HPDE6-E6E7 (cell line): ENCODE measurements around the gene RALB.
A peak's percentile ranks its signal among the peaks of the same experiment; 100 is the strongest.
"Not testable (repeated sequence)": the region's sequence is repeated elsewhere in the genome, so short reads cannot be mapped to it uniquely, and the experiment has no call there.

Experiments used
- DNase-seq: peaks from one replicate; pipeline ENCODE4 v3.0.0; 2011; ENCODE audit warnings: missing footprints; ENCODE audit errors: extremely low spot score

Gene RALB

DNA sequence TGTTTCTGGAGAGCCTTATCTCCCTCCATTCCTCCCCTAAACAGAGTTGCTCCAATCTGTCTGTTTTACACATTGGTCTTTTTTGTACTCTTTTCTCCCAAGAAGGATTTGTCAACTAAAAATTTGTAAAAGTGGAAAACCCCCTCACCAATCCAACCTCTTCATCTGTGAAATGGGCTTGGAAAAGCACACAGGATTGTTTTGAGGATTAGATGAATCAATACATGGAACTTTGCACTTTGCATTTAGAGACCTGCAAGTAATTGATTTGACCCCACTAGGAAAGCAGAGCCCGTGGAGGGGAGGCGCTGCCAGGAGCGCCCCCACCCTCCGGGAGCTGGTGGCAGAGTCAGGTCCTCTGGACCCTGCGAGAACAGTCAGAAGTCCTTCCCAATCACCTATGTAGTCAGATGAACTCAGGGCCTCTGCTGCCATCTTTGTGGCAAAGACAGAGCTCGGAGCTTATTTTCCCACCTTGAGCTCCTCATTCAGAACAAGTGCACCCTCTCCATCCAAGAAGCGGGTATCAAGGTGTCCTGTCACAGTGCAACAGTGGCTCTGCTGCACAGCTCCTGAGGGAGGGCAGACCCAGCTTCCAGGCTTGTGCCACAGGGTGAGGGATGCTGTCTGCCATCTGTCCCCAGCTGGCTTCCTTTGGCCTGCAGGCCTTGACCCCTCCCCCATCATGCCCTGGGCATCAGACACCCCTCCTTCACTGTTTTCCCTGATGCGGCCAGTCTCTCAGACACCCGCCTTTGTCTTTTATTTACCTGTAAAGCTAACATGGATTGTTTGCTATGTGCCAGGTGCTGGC, 27.7 kb upstream of the RALB start:
- DNase-seq, result no peak

DNA sequence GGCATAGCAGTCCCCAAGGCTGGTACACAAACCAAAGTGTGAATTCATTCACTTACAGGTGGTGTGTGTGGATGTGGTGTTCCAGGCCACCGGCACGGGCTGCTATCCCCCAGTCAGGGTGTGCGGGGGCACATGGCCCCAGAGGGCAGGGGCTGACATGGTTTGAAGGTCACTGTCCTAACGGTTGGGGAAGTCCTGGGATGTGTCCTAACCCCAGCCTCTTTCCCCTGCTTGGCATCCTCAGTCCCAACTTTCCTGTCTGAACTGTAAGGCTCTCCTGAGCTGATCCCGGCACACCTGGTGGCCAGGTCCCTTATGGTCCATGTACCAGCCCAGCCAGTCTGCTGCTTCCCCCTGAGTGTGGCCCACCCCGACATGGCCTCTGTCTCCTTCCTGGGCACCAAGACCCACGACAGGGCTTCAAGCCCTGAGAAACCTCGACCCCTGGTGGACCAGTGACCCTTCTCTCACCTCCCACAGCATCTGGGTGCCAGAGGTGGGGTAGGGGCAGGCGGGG, 27.0 kb upstream of the RALB start:
- DNase-seq, result no peak

DNA sequence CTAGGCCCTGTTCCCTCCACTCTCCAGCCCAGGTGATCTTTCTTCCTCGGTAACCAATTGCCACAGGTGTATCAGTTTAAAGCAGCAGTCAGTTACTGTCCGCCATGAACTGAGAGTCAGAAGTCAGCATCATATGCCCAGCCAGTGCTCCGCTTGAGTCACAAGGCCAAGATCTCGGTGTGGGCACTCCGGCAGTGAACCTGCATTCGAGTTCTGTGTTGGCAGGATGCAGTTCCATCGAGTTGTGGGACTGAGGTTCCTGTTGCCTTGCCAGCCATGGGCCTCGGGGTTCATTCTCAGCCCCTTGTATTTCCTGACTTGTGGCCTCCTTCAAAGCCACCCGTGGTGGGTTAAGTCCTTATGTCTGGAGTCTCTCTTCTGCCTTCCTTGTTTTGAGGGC, 26.3 kb upstream of the RALB start:
- DNase-seq, result no peak

DNA sequence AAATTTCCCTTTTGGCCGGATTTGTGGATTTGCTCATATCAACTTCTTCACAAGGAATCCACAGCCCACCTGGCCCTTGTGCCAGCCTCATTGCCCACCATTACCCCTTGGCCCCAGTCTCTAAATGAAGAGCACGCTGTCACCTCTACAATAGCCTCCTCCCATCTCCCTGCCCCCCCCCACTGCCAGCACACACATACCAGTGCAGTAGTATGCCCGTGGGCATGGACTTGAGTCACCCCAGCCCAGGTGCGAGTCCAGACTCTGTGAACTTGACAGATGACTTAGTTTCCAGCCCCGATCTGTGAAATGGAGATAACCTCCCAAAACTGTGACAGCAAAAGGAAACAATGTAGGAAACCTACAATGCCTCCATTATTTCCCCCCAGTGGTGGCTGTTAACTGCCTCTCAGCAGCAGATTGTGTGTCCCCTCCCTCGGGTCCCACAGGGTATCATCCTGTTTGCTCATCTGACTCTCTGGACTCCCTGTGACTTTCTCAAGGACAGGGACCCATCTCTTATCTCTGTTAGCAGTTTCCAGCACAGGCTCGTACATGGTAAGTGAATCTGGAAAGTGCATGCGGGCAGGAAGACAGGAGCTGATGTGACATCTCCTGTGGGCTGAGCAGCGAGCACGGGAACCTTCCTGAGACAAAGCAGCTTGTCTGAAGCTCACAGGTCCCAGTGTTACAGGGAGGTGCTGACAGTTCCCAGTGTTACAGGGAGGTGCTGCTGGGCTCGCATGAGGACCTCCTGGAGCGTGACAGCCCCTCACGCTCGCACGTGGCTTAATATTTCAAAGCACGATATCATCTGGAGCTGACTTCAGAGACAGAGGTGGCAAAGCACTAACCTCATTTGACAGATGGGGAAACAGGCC, 25.3 kb upstream of the RALB start:
- no peak for DNase-seq

DNA sequence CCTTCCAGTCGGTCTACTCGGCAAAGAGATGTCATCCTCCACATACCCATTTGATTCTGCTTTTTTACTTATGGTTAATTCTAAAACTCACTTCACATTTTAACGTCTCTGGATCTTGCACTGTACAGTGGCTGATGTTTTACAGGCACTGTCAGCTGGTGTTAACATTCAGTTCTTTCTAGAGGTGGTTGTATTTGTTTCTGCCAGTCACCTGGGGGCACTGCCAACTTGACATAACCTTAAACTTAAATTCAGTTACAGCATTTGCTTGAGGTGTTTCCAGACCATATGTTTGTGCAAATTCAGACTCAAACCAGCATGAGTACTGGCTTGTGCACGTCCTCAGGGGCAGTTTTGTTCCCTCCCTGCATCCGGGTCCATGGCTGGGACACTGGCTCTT, 24.1 kb upstream of the RALB start:
- DNase-seq, result no peak

DNA sequence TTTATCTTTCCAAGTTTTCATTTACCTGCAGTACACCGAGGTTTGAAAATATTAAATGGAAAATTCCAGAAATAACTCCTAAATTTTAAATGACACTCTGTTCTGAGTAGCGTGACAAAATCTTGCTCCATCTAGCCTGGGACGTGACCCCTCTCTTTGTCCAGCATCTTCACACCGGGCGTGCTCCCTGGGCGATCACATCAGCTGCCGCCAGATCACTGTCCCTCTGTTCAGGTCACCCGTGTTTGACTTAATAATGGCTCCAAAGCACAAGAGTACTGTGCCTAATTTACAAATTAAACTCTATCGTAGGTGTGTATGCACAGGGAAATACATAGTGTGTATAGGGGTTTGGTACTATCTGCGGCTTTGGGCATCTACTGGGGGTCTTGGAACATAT, 23.3 kb upstream of the RALB start:
- DNase-seq, result no peak

DNA sequence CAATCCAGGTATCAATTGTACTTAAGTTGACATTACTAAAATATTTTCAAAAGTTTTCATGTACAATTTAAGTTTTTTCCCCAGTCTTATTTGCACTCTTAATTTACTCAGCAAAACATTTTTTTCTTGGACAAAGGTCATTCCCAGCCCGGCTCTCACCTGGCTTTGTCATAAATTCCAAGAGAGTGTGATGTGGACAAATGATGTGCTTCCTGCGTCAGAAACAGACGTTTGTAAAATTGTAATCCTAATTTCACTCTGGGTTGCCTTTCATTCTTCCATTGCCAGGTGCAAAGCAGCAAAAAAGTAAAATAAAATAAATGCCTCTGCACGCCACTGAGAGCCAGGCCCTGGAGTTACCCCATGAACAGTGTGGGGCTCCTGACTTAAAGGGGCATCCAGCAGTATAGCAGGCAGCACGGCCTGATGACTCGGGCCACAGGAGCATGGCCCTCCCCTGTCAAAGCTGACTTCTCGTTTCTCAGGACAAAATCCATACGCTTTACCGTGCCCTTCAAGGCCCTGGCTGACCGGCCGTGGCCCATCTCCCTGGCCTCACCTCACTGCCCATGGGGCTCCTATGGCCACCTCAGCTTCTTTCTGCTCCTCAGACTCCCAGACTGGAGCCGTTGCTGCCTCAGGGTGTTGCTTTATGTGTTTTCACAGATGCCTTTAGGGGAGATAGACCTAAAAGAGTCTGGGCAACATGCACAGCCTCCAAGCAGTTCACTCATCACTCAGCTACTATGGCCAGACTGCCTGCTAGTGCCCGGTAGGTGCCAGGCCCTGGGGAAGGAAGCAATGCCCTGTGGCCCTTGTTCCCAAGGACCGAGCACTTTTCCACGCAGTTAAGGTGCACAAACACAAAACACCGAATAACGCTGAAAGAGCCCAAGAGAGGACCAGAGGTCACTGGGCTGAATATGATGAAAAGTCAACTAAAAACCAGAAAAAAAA, 21.9 kb upstream of the RALB start:
- DNase-seq, result no peak

DNA sequence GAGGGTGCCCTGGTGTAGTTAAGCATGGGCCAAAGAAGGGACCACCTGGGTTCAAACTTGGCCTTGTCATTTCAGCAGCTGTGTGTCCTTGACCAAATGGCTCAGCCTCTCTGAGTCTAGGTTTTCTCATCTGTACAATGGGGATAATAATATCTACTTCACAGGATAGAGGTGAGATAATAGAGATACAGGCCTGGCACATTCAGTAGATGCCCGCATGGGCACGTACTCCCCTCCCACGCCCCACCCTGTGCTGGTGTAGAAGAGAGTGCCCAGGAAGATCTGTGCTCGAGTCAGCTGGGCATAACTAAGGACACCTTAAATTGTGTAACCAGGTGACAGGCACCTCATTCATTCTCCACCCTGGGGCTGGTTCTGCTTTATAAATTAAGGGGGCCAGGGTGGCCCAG, 21.1 kb upstream of the RALB start:
- DNase-seq, result no peak

DNA sequence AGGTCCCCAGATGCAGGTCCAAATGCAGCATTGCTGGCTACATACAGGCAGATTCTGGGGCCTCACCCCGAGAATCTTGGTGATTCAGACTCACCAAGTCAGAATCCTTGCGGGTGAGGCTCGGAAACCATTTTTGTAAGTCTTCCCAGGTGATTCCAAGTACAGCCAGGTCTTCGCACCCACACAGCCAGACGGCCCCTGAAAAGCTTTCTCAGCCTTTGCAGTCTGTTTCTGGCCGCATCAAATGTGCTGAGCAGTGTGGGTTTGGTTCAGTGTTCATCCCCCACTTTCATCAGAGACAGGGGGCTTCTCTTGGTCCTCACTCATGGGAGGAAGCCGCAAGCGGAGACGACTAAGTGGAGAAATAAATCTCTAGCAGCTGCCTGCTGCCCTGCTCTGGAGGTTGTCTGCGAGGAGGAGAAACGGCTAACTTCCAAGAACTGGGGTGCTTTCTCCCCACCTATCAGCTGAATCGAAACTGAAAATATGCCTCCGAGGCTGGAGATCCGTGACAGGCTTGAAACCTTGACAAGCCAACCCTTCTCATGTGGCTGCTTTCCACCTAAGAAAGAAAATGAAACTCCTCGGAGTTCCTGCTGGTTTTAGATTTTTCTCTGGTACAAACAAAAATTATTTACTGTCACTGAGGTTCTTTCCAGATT, 20.5 kb upstream of the RALB start:
- no peak for DNase-seq

DNA sequence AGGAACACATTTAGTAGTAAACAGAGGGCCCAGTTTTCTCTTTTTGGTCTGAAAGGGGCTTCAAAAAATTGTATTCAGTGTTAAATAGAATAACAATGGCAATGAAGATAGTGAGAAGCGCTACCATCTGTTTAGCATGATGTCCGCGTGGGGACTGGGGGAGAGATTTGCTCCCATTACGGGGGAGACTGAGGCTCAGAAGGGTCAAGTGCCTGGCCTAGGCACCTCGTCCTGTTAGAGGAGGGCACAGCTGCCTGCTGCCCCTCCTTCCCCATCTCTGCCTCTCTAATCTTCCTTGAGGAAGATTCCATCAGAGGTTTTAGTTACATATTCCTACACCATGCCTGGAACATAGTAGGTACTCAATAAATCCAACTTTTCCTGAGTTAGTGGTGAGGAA, 19.4 kb upstream of the RALB start:
- DNase-seq, result no peak

DNA sequence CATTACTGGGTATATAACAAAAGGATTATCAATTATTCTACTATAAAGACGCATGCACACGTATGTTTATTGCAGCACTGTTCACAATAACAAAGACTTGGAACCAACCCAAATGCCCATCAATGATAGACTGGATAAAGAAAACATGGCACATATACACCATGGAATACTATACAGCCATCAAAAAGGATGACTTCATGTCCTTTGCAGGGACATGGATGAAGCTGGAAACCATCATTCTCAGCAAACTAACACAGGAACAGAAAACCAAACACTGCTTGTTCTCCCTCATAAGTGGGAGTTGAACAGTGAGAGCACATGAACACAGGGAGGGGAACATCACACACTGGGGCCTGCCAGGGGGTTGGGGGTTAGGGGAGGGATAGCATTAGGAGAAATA, 17.5 kb upstream of the RALB start:
- not testable (repeated sequence) for DNase-seq

DNA sequence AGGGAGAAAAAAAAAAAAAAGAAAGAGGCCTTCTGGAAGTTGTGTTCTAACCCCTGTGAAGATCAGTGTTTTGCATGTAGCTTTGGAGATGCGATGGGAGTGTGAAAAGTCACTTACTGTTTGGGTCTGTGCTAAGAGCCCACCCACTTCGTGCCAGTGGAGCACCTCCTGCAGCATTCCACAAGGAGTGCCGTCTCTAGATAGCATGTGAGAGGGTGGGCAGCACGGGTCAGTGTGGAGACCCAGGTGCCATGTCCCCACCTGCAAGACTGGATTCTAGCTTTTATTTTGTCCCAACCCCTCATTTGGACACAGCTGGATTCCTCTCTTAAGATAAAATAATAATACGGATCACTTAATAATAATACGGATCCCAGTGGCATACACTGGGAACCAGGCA, 17.0 kb upstream of the RALB start:
- DNase-seq, result no peak

DNA sequence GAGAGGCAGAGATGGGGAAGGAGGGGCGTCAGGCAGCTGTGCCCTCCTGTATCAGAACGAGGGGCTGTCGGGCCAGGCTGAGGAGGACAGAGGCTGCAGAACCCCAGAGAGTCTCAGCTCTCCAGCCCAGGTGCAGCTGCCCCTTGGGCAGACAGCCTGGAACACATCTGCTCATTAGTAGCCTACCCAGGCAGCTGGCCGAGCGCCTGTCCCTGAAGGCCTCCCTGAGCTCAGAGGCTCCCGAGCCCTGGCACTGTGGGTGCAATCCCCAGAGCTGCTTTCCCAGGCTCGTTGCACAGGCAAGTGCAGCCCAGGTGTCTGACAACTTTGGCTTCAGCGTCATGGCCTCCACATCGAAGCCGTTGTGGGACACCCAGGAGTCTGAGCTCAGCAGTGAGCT, 16.3 kb upstream of the RALB start:
- no peak for DNase-seq

DNA sequence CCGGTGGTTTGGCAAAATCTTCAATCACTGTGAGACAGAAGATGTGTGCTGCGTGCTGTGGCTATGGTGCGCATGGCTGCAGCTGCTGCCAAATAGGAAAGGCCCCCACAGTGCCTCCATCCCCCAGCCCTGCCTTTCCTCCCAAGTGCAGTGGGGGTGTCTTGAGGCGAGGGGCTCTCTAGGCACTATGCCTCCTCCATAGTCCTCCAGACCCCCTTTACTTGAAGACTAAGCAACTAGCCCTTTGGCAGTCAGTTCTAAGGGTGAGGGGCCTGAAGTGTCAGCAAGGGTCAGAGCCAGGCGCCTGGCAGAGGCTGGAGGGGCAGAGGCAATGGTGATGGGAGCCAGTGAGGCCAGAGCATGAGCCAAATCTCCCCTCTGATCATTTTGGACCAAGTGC, 15.9 kb upstream of the RALB start:
- DNase-seq, result no peak

DNA sequence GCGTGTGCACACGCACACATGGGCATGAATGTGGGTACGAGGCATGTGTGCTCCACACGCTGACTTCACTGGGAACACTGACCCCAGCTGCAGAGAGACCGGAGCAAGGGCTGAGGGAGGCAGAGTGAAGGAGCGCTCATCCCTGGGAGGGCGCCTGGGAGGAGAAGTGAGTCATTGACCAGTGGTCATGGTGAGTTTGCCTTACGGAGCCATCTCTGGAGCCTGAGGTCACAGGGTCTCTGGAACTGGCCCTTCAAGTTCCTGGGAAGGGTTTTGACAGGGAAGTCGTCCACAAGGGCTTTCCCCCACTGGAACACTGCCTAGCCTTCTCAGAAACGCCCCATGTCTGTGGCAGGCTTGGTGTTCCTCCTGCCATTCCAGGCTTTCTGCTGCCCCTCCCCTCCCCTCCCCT, 15.2 kb upstream of the RALB start:
- no peak for DNase-seq

DNA sequence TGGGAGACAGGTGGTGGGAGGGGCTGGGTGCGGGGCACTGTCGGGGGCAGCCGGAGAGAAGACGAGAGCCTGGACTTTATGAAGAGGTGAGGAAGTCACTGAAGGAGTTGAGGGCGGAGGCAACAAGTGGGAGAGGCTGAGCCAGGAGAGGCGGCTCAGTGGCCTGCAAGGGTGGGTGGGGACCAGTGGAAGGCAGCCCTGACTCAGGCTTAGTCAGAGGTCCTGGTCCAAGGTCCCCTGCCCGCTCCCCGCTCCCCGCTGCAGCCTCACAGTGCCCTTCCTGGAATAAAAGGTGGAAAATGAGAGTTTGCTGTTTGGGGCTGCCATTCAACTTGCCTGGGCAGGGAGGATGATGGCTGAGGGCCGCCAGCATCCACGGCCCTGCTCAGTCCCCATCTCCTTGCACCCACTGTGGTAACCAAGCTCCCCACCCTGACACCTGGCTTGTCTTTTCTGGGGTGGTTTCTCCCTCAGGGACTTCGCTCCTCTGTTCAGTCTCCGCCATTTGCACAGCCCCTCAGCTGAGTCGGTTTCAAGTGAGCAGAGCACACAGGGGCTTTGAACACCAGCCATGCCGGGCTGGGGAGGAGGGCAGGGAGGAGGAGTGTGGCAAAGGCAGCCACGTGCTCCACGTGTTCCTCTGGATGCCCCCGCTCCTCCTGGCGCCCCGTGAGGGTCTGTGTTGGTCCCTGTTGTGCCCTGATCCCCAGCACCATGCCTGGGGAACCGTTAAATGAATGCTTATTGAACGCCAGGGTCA, 13.7 kb upstream of the RALB start:
- peak; percentile 90 for DNase-seq

DNA sequence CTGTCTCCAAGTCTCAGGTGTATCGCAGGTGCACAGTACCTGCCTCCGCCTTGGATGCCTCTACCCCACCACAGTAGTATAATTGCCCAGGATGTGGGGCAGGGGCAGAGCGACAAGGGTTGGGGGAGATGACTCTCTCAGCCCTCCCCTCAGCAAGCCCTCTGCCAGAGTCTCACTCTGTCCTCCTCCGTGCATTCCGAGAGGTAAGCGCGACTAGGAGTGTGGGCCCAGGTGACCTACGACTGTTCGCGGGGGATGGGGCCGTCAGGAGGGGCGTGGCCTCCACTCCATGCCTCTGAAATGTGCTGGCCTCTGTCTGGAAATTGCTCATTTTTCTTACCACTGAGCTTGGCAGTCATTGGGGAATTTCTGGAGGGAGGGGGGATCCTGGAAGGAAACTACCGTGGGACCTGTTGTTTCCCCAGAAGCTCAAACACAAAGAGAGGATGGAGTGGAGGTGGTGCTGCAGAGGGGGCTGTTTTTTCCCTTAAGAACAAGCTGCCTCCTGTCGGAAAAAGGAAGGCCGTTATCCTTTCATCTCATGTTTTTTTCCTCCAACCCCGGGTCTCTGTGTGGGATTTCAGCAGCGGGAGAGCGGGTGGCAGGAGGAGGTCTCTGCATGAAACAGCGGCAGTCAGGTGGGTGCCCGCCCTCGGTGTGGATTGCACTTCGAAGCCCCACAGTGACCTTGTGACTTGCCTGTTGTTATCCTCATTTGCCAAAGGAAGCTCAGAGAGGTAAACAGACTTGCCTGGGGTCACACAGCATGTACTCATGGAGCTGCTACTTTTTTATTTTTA, 13.0 kb upstream of the RALB start:
- no peak for DNase-seq

DNA sequence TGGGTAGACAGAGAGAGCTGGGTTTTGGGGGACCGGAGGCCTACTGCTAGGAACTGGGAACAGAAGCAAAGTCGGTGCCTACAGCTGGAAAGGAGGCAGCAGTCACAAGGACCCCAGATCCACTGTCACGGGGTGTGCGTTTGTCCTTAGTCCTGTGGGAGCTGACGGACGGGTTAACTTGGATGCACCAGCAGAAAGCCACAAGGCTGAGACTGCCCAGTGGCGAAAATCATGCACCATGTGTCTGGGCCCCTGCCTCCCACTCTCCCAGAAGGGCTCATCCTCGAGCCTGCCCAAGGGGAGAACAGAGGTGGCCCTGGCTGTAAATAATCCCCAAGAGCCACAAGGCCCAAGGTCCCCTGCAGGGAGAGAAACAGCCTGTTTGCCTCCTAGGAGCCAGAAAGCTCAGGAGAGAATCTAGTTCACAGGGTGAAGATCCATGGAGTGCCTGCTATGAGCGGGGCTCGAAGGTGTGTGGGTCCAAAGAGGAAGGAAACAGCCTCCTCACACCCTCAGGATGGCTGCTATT, 11.7 kb upstream of the RALB start:
- no peak for DNase-seq

DNA sequence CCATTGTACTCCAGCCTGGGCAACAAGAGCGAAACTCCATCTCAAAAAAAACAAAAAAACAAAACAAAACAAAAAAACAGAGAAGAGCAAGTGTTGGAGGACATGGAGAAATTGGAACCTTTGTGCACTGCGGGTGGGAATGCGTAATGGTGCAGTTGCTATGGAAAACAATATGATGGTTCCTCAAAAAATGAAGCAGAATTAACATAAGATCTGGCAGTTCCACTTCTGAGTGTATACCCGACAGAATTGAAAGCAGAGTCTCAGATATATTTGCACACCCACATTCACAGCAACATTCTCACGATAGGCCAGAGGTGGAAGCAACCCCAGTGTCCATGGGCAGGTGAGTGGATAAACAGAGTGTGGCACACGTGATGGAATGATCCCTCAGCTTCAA, 11.0 kb upstream of the RALB start:
- DNase-seq, result no peak
